Esophagus muscularis mucosa (tissue), 4 donors: ENCODE measurements around the gene UBE2O. TPM values are rescaled to one million over a fixed set of nuclear protein-coding genes. Genes with fewer than 3 reads are reported as not detected.
A peak's percentile ranks its signal among the peaks of the same experiment; 100 is the strongest.

Experiments used
- DNase-seq: peaks from one replicate; pipeline ENCODE4 v3.0.0-alpha.2; 2017; ENCODE audit errors: extremely low spot score
- H3K27ac ChIP-seq, 4 donors: fragments of 200-600 bp; sonication (generic); replicated peaks in 1 of 4; 1 replicate in 3 of 4; 2 replicates in 1 of 4; pipeline ENCODE4 v1.5.1; 2016 to 2019; ENCODE audit warnings: mild to moderate bottlenecking in 1 of 4
- H3K27me3 ChIP-seq, 4 donors: fragments of 200-600 bp; sonication (generic); one replicate each; pipeline versions ENCODE4 v1.5.1 to v1.6.0; 2016 to 2019
- H3K36me3 ChIP-seq, 4 donors: fragments of 200-600 bp; sonication (generic); one replicate each; pipeline ENCODE4 v1.5.1; 2016 to 2019
- H3K4me1 ChIP-seq, 4 donors: fragments of 200-600 bp; sonication (generic); one replicate each; pipeline ENCODE4 v1.5.1; 2016 to 2019
- H3K4me3 ChIP-seq, 4 donors: fragments of 200-600 bp; sonication (generic); 1 replicate in 2 of 4; 2 replicates in 2 of 4; pipeline ENCODE4 v1.5.1; 2016 to 2019; ENCODE audit warnings: mild to moderate bottlenecking in 4 of 4, moderate library complexity in 1 of 4
- H3K9me3 ChIP-seq, 4 donors: fragments of 200-600 bp; sonication (generic); 1 replicate in 3 of 4; 2 replicates in 1 of 4; pipeline ENCODE4 v1.5.1; 2016 to 2019
- EP300 ChIP-seq: sonication (generic); formaldehyde crosslinking; IDR thresholded peaks from one replicate; pipeline ENCODE4 v1.6.1; 2017; ENCODE audit warnings: antibody characterized with exemption
- POLR2A ChIP-seq: fragments of 450-650 bp; IDR thresholded peaks from one replicate; pipeline ENCODE4 v1.6.1; 2017; ENCODE audit warnings: antibody characterized with exemption, moderate library complexity, mild to moderate bottlenecking, low read depth
- POLR2AphosphoS5 ChIP-seq, 2 donors: sonication (generic); formaldehyde crosslinking; IDR thresholded peaks; one replicate each; pipeline ENCODE4 v1.6.1; 2017; ENCODE audit warnings: antibody characterized with exemption in 2 of 2
- WGBS: methylation state at CpG from one replicate; pipeline ENCODE4 v1.1.5; 2018; 5-methylcytosine and 5-hydroxymethylcytosine counted together
- intact Hi-C: fragments of 100-400 bp; cut with DNase I; formaldehyde crosslinking; loops from one replicate; pipeline ENCODE4 v1.15.1; 2023
- total RNA-seq, 4 donors: library from RNA; depleted of rRNA; stranded (reverse); fragments of >200 nt; gene quantifications; one replicate each; pipeline versions ENCODE4 v1.1.0 to v1.2.1, GENCODE V29; 2016
- TF ChIP-seq, protein P1 (sequence below), 3 experiments: fragments of 200-600 bp in 2 of 3; fragments of 450-650 bp in 1 of 3; sonication (generic) in 2 of 3; IDR thresholded peaks; one replicate each; pipeline ENCODE4 v1.5.1; 2017 to 2019; ENCODE audit warnings: antibody characterized with exemption in 3 of 3, mild to moderate bottlenecking in 2 of 3, moderate library complexity in 1 of 3

UBE2O gene
- total RNA-seq, 4 donors from 2014 or later, result 14.1 to 21.7 (median 19.0) TPM

DNA sequence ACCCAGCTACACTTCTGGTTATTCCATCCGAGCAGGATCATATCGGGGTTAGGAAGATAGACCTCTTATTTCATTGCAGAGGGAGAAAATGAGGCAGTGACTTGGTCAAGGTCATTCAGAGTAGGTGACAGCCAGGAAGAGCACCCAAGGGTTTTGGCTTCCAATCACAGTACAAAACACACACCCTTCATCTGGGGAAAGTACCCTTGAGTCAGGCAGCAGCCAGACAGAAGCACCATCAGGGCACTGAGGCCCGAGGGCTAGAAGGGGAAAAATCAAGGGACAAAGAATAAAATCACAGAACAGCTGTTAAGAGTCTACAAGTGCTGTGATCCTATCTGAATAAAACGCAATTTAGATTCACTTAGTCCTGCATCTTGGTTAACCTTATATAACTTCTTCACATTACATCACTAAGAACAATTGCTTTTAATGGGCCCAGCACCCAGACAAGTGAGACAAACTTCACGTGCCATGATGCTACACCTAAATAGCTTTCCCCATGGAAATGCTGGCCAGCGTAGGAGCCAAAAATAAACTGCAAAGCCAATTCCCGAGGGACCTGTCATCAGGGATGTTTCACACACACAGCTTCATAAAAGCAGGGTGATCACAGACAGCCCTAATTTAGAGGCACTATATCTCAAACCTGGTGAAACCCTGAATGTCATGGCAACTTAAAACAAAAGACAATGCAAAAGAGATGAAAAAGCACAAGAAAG, 4.9 kb downstream of the UBE2O start:
- Histone ChIP-seq H3K36me3 (no peaks in the 10 kb centered on the region), H3K27ac (peak overlapping the region in 2 of 4 donors; percentile 28 to 53), H3K4me3 (no peak overlapping the region), H3K4me1 (peaks cover 41 to 58% (median 44%) of the 10 kb centered on the region in 4 donors), H3K27me3 (no peaks in the 10 kb centered on the region), H3K9me3 (no peaks in the 10 kb centered on the region)
- no peak for DNase-seq
- TF ChIP-seq POLR2AphosphoS5 (IDR thresholded peaks at IDR 0.05) (peak; percentile 43 to 45), POLR2A (no peak), EP300 (no peak)
- TF ChIP-seq, protein P1, sequence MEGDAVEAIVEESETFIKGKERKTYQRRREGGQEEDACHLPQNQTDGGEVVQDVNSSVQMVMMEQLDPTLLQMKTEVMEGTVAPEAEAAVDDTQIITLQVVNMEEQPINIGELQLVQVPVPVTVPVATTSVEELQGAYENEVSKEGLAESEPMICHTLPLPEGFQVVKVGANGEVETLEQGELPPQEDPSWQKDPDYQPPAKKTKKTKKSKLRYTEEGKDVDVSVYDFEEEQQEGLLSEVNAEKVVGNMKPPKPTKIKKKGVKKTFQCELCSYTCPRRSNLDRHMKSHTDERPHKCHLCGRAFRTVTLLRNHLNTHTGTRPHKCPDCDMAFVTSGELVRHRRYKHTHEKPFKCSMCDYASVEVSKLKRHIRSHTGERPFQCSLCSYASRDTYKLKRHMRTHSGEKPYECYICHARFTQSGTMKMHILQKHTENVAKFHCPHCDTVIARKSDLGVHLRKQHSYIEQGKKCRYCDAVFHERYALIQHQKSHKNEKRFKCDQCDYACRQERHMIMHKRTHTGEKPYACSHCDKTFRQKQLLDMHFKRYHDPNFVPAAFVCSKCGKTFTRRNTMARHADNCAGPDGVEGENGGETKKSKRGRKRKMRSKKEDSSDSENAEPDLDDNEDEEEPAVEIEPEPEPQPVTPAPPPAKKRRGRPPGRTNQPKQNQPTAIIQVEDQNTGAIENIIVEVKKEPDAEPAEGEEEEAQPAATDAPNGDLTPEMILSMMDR (IDR thresholded peaks at IDR 0.05), result no peak
- intact Hi-C loops, result no loop called here
- WGBS, result 60% methylated on average over 7 of the region's 7 CpGs

DNA sequence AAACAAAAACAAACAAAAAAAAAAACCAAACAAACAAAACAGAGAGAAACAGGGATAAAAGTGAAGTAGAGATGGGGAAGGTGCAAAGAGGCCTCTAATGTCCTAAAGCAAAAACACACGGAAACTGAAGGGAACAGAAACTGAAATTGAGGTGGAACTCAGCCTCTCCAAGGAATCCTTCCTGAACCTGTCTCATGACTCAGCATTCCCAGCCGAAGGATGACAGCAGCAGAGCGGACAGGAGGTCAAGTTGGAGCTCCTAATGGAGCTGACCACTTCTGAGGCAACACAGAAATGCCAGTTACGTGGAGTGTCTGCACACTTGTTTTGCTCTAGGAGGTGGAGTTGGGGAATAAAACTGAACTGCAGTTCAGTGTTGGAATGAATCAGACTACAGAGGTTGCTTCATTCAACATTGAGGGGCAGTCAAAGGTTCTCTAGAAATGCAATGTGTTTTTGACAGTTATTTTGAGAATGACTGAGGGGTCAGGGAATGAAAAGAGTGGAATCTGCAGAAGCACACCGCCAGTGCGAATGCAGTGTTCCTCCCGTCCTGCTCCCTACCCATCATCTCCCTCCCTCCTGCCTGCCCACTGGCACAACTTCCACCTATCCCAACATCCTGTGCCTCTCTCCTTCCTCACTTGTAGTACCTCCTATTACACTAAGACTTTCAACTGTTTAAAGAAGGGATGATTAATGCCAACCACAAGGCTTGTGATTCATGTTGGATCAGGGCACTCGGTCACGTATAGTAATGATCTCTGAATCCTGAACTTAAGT, 6.3 kb downstream of the UBE2O start:
- Histone ChIP-seq H3K36me3 (no peaks in the 10 kb centered on the region), H3K4me1 (peaks cover 32 to 48% (median 36%) of the 10 kb centered on the region in 4 donors), H3K27ac (peak overlapping the region in 2 of 4 donors; percentile 37 to 44), H3K4me3 (no peak overlapping the region), H3K27me3 (no peaks in the 10 kb centered on the region), H3K9me3 (no peaks in the 10 kb centered on the region)
- WGBS, result 60% methylated on average over 9 of the region's 9 CpGs
- intact Hi-C loops, result no loop called here
- TF ChIP-seq POLR2AphosphoS5 (IDR thresholded peaks at IDR 0.05), result peak; percentile 16 to 53
- no peak for TF ChIP-seq POLR2A
- DNase-seq, result no peak

DNA sequence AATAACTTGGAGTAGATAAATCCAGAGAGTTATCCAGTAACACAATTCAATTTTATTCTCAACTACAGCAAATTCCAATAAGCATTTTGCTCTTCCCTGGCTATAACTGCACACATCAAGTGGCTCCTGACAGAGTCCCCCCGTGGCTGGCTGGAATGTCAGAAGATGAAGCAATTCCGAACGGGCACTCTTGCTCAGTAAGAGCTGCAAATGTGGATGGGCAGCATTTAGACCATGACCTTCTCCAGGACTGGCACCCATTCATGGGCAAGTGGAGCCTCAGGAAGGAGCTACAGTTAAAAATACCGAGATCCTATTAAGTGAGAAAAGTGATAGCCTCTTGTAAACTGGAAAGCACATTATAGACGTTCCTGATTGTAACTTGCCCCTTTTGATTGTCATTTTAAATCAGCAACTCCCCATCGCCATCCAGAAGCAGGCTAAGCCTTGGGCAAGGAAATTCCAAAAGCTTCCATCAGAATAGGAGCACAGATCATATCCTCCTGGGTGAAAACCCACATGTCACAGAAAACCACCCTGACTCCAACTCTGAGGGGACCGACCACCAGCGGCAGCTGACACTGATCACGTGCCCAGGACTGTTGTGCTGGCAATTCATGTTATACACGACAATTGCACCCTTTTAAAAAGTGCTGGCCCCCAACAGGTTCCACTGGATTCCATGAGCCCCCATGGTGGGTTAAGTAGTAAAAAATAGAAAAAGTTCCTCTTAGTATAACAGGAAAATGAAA, 7.1 kb downstream of the UBE2O start:
- DNase-seq, result no peak
- WGBS, result 80% methylated on average over 10 of the region's 10 CpGs
- TF ChIP-seq EP300, result no peak
- TF ChIP-seq, protein P1 (IDR thresholded peaks at IDR 0.05), result no peak
- Histone ChIP-seq H3K36me3 (no peaks in the 10 kb centered on the region), H3K9me3 (no peaks in the 10 kb centered on the region), H3K27me3 (no peaks in the 10 kb centered on the region), H3K4me1 (peaks cover 28 to 41% (median 33%) of the 10 kb centered on the region in 4 donors), H3K4me3 (no peak overlapping the region), H3K27ac (no peak overlapping the region)
- intact Hi-C loops, result no loop called here

DNA sequence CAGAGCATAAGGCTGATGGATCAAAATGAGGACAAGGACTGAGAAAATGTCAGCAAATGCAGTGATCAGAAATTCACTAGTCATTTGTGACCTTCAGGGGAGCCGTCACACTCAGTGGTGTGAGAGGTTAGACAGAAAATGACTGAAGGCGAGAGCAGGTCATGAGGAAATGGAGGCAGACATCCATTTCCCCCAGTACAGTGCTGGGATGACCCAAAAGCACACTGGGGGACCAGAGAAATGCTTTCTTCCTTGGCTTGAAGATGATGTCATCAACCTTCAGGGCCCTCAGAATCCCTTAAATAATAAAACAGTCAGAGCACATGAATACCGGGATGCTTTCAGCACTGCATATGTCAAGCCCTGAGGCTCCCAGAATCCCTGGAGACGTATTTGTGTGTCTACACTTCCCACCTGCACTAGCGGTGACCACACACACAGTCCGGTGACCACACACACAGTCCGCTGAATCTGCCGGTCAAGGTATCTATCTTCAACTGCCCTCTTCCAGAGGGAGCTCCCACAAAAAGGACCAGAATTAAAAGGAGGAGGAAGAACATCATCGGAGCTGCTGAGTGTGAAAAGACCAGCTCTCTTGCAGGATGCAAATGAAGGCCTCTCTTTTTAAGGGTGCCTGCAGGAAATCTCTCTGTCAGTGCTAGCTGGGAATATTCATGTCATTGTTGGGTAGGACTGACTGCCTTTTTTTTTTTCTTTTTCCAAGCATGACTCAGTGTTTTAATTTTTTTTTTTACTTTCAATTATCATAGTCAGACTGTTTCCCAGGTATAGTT, 8.2 kb downstream of the UBE2O start:
- no peak for DNase-seq
- WGBS, result 80% methylated on average over 9 of the region's 9 CpGs
- H3K4me3 ChIP-seq, result no peak overlapping the region
- peaks cover 28 to 40% (median 33%) of the 10 kb centered on the region in 4 donors for H3K4me1 ChIP-seq
- intact Hi-C loops, result no loop called here
- H3K9me3 ChIP-seq, result no peaks in the 10 kb centered on the region
- no peak overlapping the region for H3K27ac ChIP-seq
- no peaks in the 10 kb centered on the region for H3K36me3 ChIP-seq
- no peaks in the 10 kb centered on the region for H3K27me3 ChIP-seq
- TF ChIP-seq, protein P1 (IDR thresholded peaks at IDR 0.05), result no peak
- TF ChIP-seq EP300 (no peak), POLR2AphosphoS5 (IDR thresholded peaks at IDR 0.05) (no peak), POLR2A (no peak)
